ENCODE measurements around the gene YAP1. TPM values are rescaled to one million over a fixed set of nuclear protein-coding genes. Genes with fewer than 3 reads are reported as not detected.

YAP1 gene
- polyA plus RNA-seq, 3 donors: 193 to 197 (median 196) TPM

- no peak for DNase-seq (ENCODE audit: low read depth in 3 of 3, low spot score in 2 of 3)
These were observed 6.4 kb downstream of the YAP1 start for GRCh38 chr11:102116453-102117205.

- DNase-seq (ENCODE audit: low read depth in 3 of 3, low spot score in 2 of 3): no peak
These were observed 7.3 kb downstream of the YAP1 start for GRCh38 chr11:102117472-102118113.

GRCh38 chr11:102118937-102119336 is 8.7 kb downstream of the YAP1 start:
- no peak for DNase-seq (ENCODE audit: low read depth in 3 of 3, low spot score in 2 of 3)

GRCh38 chr11:102119997-102120396 is 9.8 kb downstream of the YAP1 start:
- no peak for DNase-seq (ENCODE audit: low read depth in 3 of 3, low spot score in 2 of 3)

- no peak for DNase-seq (ENCODE audit: low read depth in 3 of 3, low spot score in 2 of 3)
These were observed 10.3 kb downstream of the YAP1 start for GRCh38 chr11:102120437-102120973.

GRCh38 chr11:102121329-102121728 is 11.1 kb downstream of the YAP1 start:
- no peak for DNase-seq (ENCODE audit: low read depth in 3 of 3, low spot score in 2 of 3)

- no peak for DNase-seq (ENCODE audit: low read depth in 3 of 3, low spot score in 2 of 3)
These were observed 24.4 kb downstream of the YAP1 start for GRCh38 chr11:102134597-102134996.

GRCh38 chr11:102135256-102135655 is 25.0 kb downstream of the YAP1 start:
- no peak for DNase-seq (ENCODE audit: low read depth in 3 of 3, low spot score in 2 of 3)

- DNase-seq (ENCODE audit: low read depth in 3 of 3, low spot score in 2 of 3): no peak
These were observed 28.0 kb downstream of the YAP1 start for GRCh38 chr11:102138223-102138622.

- no peak for DNase-seq (ENCODE audit: low read depth in 3 of 3, low spot score in 2 of 3)
These were observed 28.4 kb downstream of the YAP1 start for GRCh38 chr11:102138670-102139069.

- no peak for DNase-seq (ENCODE audit: low read depth in 3 of 3, low spot score in 2 of 3)
These were observed 28.8 kb downstream of the YAP1 start for GRCh38 chr11:102139081-102139498.

- DNase-seq (ENCODE audit: low read depth in 3 of 3, low spot score in 2 of 3): no peak
These were observed 32.1 kb downstream of the YAP1 start for GRCh38 chr11:102142333-102142732.

GRCh38 chr11:102143867-102144266 is 33.6 kb downstream of the YAP1 start:
- DNase-seq (ENCODE audit: low read depth in 3 of 3, low spot score in 2 of 3): no peak

GRCh38 chr11:102144357-102145355 is 34.4 kb downstream of the YAP1 start:
- DNase-seq (ENCODE audit: low read depth in 3 of 3, low spot score in 2 of 3): peak in 1 of 3 donors; percentile 53

- no peak for DNase-seq (ENCODE audit: low read depth in 3 of 3, low spot score in 2 of 3)
These were observed 36.8 kb downstream of the YAP1 start for GRCh38 chr11:102147015-102147414.

GRCh38 chr11:102147632-102148031 is 37.4 kb downstream of the YAP1 start:
- DNase-seq (ENCODE audit: low read depth in 3 of 3, low spot score in 2 of 3): no peak

GRCh38 chr11:102148059-102148458 is 37.8 kb downstream of the YAP1 start:
- no peak for DNase-seq (ENCODE audit: low read depth in 3 of 3, low spot score in 2 of 3)

- no peak for DNase-seq (ENCODE audit: low read depth in 3 of 3, low spot score in 2 of 3)
These were observed 41.7 kb downstream of the YAP1 start for GRCh38 chr11:102151784-102152525.

GRCh38 chr11:102153082-102153481 is 42.8 kb downstream of the YAP1 start:
- no peak for DNase-seq (ENCODE audit: low read depth in 3 of 3, low spot score in 2 of 3)

GRCh38 chr11:102154806-102155205 is 44.6 kb downstream of the YAP1 start:
- DNase-seq (ENCODE audit: low read depth in 3 of 3, low spot score in 2 of 3): no peak

All from right renal cortex interstitium (tissue), 3 donors.